Gastroesophageal sphincter (tissue), 3 donors: ENCODE data around the gene MYL11.

ENCODE experiments used
- CTCF ChIP-seq, 4 experiments: fragments of 200-600 bp in 2 of 4; fragments of 450-650 bp in 2 of 4; sonication (generic) in 1 of 4; IDR thresholded peaks; one replicate each; pipeline ENCODE4 v1.5.1; 2017 to 2019; ENCODE audit warnings: antibody characterized with exemption in 4 of 4, mild to moderate bottlenecking in 2 of 4, moderate library complexity in 2 of 4
- EP300 ChIP-seq: sonication (generic); formaldehyde crosslinking; IDR thresholded peaks from one replicate; pipeline ENCODE4 v1.6.1; 2017; ENCODE audit warnings: antibody characterized with exemption, mild to moderate bottlenecking
- POLR2A ChIP-seq, 2 donors: fragments of 450-650 bp; IDR thresholded peaks; one replicate each; pipeline ENCODE4 v1.6.1; 2017; ENCODE audit warnings: antibody characterized with exemption in 2 of 2, mild to moderate bottlenecking in 2 of 2, moderate library complexity in 1 of 2
- POLR2AphosphoS5 ChIP-seq: sonication (generic); formaldehyde crosslinking; IDR thresholded peaks from one replicate; pipeline ENCODE4 v1.6.1; 2017; ENCODE audit warnings: antibody characterized with exemption

DNA sequence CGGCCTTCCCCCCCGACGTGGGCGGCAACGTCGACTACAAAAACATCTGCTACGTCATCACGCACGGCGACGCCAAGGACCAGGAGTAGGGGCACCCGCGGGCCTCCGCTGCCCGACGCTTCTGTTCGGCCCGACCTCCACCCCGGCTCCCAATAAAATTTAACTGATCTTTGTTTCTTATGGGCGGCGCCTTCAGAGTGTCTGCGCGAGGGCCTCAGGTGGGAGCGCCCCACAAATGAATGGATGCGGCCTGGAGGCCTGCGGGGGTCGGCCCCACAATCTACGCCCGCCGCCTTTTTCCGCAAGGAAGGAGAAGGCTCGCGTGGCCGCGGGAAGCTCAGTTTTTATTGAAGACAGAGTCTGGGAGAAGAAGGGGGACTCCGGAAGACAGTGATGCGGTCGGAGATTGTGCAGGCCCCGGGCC is 3.2 kb downstream of the MYL11 start:
- TF ChIP-seq CTCF (IDR thresholded peaks at IDR 0.05): peak in 1 of 4 experiments; percentile 10
- TF ChIP-seq POLR2AphosphoS5: peak; percentile 81
- TF ChIP-seq EP300: no peak
- TF ChIP-seq POLR2A (IDR thresholded peaks at IDR 0.05): peak; percentile 58 to 79
